B cell (primary cell): ENCODE measurements around the gene TSPAN8. TPM values are rescaled to one million over a fixed set of nuclear protein-coding genes. Genes with fewer than 3 reads are reported as not detected.

ENCODE experiments used
- ATAC-seq: fragments of 200-7000 bp; cut with Tn5 transposase; one replicate; pipeline ENCODE4 v1.10.0; 2021; ENCODE audit warnings: low read depth, mild to moderate bottlenecking, moderate number of reproducible peaks, moderate library complexity
- CTCF ChIA-PET: fragments of 350-600 bp; sonication (Branson Sonifier 250); formaldehyde crosslinking; loops from one replicate; lab custom pipeline; 2021; ENCODE audit warnings: antibody characterized with exemption, inconsistent platforms; lab: Charles Lee
- POLR2A ChIA-PET: fragments of 350-600 bp; sonication (Branson Sonifier 250); formaldehyde crosslinking; loops from one replicate; lab custom pipeline; 2021; ENCODE audit warnings: antibody characterized with exemption; lab: Charles Lee
- DNase-seq: peaks from one replicate; pipeline ENCODE4 v3.0.0; 2013
- H2AFZ ChIP-seq: 2 replicates; pipeline ENCODE4 v1.6.1; 2012; ENCODE audit warnings: mild to moderate bottlenecking, low read depth, low read length; ENCODE audit not compliant: insufficient read depth, poor library complexity, severe bottlenecking
- H3K27ac ChIP-seq, 2 donors: 1 replicate in 1 of 2; 2 replicates in 1 of 2; pipeline ENCODE4 v1.5.1; 2012 to 2013; ENCODE audit warnings: low read length in 2 of 2, mild to moderate bottlenecking in 2 of 2, moderate library complexity in 1 of 2
- H3K27me3 ChIP-seq, 4 experiments: fragments of 200-600 bp in 1 of 4; sonication (generic) in 1 of 4; replicated peaks in 1 of 4; 1 replicate in 2 of 4; 2 replicates in 2 of 4; pipeline versions ENCODE4 v1.6.1 to v1.7.0; 2013 to 2016; ENCODE audit warnings: low read length in 3 of 4, mild to moderate bottlenecking in 2 of 4, mixed read lengths in 1 of 4, moderate library complexity in 1 of 4; ENCODE audit not compliant: insufficient read depth in 4 of 4, control insufficient read depth in 3 of 4; ENCODE audit errors: control extremely low read depth in 1 of 4
- H3K36me3 ChIP-seq, 2 experiments: replicated peaks in 1 of 2; 1 replicate in 1 of 2; 2 replicates in 1 of 2; pipeline versions ENCODE4 v1.6.1 to v1.7.1; 2013; ENCODE audit warnings: low read length in 1 of 2; ENCODE audit not compliant: insufficient read depth in 2 of 2, control insufficient read depth in 1 of 2; ENCODE audit errors: control extremely low read depth in 1 of 2, extremely low read depth in 1 of 2
- H3K4me1 ChIP-seq, 2 donors: fragments of 200-600 bp in 1 of 2; sonication (generic) in 1 of 2; 1 replicate in 1 of 2; 2 replicates in 1 of 2; pipeline versions ENCODE4 v1.5.1 to v1.6.1; 2013 to 2017; ENCODE audit warnings: low read length in 2 of 2; ENCODE audit not compliant: control insufficient read depth in 2 of 2, insufficient read depth in 2 of 2
- H3K4me2 ChIP-seq: replicated peaks from 2 replicates; pipeline ENCODE3; 2012; ENCODE audit warnings: mild to moderate bottlenecking, low read depth, low read length; ENCODE audit not compliant: poor library complexity, severe bottlenecking
- H3K4me3 ChIP-seq, 5 experiments: fragments of 200-600 bp in 1 of 5; sonication (generic) in 1 of 5; 1 replicate in 3 of 5; 2 replicates in 2 of 5; pipeline versions ENCODE4 v1.5.1 to v1.7.0; 2011 to 2016; ENCODE audit warnings: low read length in 4 of 5, mild to moderate bottlenecking in 4 of 5, low read depth in 2 of 5, control low read depth in 1 of 5, moderate library complexity in 1 of 5; ENCODE audit not compliant: insufficient read depth in 1 of 5; ENCODE audit errors: control extremely low read depth in 1 of 5, extremely low read depth in 1 of 5
- H3K79me2 ChIP-seq: fragments of 200-600 bp; sonication (generic); one replicate; pipeline ENCODE4 v1.6.0; 2016; ENCODE audit warnings: low read length; ENCODE audit not compliant: control insufficient read depth, insufficient read depth
- H3K9ac ChIP-seq: fragments of 200-600 bp; sonication (generic); 2 replicates; pipeline ENCODE4 v1.6.1; 2017; ENCODE audit warnings: mild to moderate bottlenecking, low read length, moderate library complexity
- H3K9me3 ChIP-seq, 3 donors: one replicate each; pipeline versions ENCODE4 v1.6.1 to v1.7.1; 2013; ENCODE audit warnings: low read length in 2 of 3; ENCODE audit not compliant: control insufficient read depth in 2 of 3, insufficient read depth in 1 of 3; ENCODE audit errors: control extremely low read depth in 1 of 3
- H4K20me1 ChIP-seq: 2 replicates; pipeline ENCODE4 v1.6.0; 2012; ENCODE audit warnings: mild to moderate bottlenecking, low read length; ENCODE audit not compliant: insufficient read depth, control insufficient read depth, poor library complexity, severe bottlenecking
- H3K27ac Mint-ChIP-seq: one replicate; pipeline ENCODE4 v1.8.0; 2021; ENCODE audit warnings: mixed read lengths
- H3K27me3 Mint-ChIP-seq: one replicate; pipeline ENCODE4 v1.8.0; 2021; ENCODE audit warnings: mixed read lengths
- H3K4me1 Mint-ChIP-seq: one replicate; pipeline ENCODE4 v1.8.0; 2021; ENCODE audit warnings: mixed read lengths
- H3K4me3 Mint-ChIP-seq: one replicate; pipeline ENCODE4 v1.8.0; 2021; ENCODE audit warnings: mixed read lengths
- H3K9me3 Mint-ChIP-seq: one replicate; pipeline ENCODE4 v1.8.0; 2022; ENCODE audit warnings: mixed read lengths; ENCODE audit not compliant: insufficient read depth
- CTCF ChIP-seq: fragments of 200-600 bp; IDR thresholded peaks from one replicate; pipeline ENCODE4 v1.8.0; 2022; ENCODE audit warnings: antibody characterized with exemption, mild to moderate bottlenecking
- EZH2 ChIP-seq: IDR thresholded peaks from 2 replicates; pipeline ENCODE4 v1.6.1; 2012; ENCODE audit warnings: borderline replicate concordance, low read depth, mild to moderate bottlenecking, moderate library complexity, low read length; ENCODE audit not compliant: insufficient read depth, poor library complexity, severe bottlenecking
- WGBS: methylation state at CpG from one replicate; pipeline ENCODE4 v1.1.5; 2013; ENCODE audit warnings: missing lambda C conversion rate; ENCODE audit not compliant: insufficient coverage; 5-methylcytosine and 5-hydroxymethylcytosine counted together
- intact Hi-C: fragments of 100-400 bp; cut with micrococcal nuclease; formaldehyde crosslinking; loops from one replicate; pipeline ENCODE4 v1.10.0; 2022
- polyA plus RNA-seq: library from polyadenylated mRNA; depleted of rRNA; stranded (reverse); fragments of >200 nt; gene quantifications from 2 replicates; pipeline ENCODE4 v1.2.3, GENCODE V29; 2012
- total RNA-seq, 2 donors: library from RNA; stranded (reverse); fragments of 120-200 nt in 1 of 2; gene quantifications; 1 replicate in 1 of 2; 2 replicates in 1 of 2; pipeline versions ENCODE4 v1.2.3 to v1.2.4, GENCODE V29; 2013 to 2022

Gene TSPAN8
- total and polyA plus RNA-seq, 2 donors (not counting 1 experiment from before 2014, with no cell fraction given) = not detected

- Histone ChIP-seq H3K27me3 (no peaks in the 10 kb centered on the region), H4K20me1 (no peaks in the 10 kb centered on the region), H3K27ac (no peak overlapping the region), H3K9me3 (no peaks in the 10 kb centered on the region), H3K4me3 (no peak overlapping the region), H2AFZ (no peak overlapping the region), H3K4me1 (no peaks in the 10 kb centered on the region), H3K36me3 (no peaks in the 10 kb centered on the region), H3K79me2 (no peaks in the 10 kb centered on the region), H3K9ac (no peak overlapping the region), H3K4me2 (no peak overlapping the region)
- no peak for TF ChIP-seq CTCF
- TF ChIP-seq EZH2 = no peak
- ChIA-PET CTCF (no interaction called here), POLR2A (no interaction called here)
- no peak for ATAC-seq
- Mint-ChIP-seq H3K27ac (no peak overlapping the region), H3K4me1 (no peaks in the 10 kb centered on the region), H3K9me3 (no peaks in the 10 kb centered on the region), H3K27me3 (no peaks in the 10 kb centered on the region), H3K4me3 (no peak overlapping the region)
- DNase-seq = no peak
- intact Hi-C loops = no loop called here
Measured at GRCh38 chr12:71159264-71159663, 1.5 kb upstream of the TSPAN8 start.

- DNase-seq (no peak), ATAC-seq (no peak)
- Histone ChIP-seq H3K27me3 (no peaks in the 10 kb centered on the region), H3K4me3 (no peak overlapping the region), H3K36me3 (no peaks in the 10 kb centered on the region), H3K79me2 (no peaks in the 10 kb centered on the region), H2AFZ (no peak overlapping the region), H4K20me1 (no peaks in the 10 kb centered on the region), H3K27ac (no peak overlapping the region), H3K4me1 (no peaks in the 10 kb centered on the region), H3K9me3 (no peaks in the 10 kb centered on the region), H3K9ac (no peak overlapping the region), H3K4me2 (no peak overlapping the region)
- POLR2A ChIA-PET = no interaction called here
- H3K9me3 Mint-ChIP-seq = no peaks in the 10 kb centered on the region
- no CpG with 5 or more reads among the region's 4 CpGs for WGBS
- no peaks in the 10 kb centered on the region for H3K27me3 Mint-ChIP-seq
- no peaks in the 10 kb centered on the region for H3K4me1 Mint-ChIP-seq
- intact Hi-C loops = no loop called here
- no peak overlapping the region for H3K27ac Mint-ChIP-seq
- no peak overlapping the region for H3K4me3 Mint-ChIP-seq
- no peak for TF ChIP-seq CTCF
- CTCF ChIA-PET = no interaction called here
Measured at GRCh38 chr12:71158361-71158882, 623 bp upstream of the TSPAN8 start.
